Hippocampal formation (tissue), 2 donors: ENCODE results near the gene KIAA1671.

Source experiments
- DNase-seq, 2 donors: peaks; one replicate each; lab custom pipeline; 2025; lab: John Stamatoyannopoulos, UW

The KIAA1671 gene

DNA sequence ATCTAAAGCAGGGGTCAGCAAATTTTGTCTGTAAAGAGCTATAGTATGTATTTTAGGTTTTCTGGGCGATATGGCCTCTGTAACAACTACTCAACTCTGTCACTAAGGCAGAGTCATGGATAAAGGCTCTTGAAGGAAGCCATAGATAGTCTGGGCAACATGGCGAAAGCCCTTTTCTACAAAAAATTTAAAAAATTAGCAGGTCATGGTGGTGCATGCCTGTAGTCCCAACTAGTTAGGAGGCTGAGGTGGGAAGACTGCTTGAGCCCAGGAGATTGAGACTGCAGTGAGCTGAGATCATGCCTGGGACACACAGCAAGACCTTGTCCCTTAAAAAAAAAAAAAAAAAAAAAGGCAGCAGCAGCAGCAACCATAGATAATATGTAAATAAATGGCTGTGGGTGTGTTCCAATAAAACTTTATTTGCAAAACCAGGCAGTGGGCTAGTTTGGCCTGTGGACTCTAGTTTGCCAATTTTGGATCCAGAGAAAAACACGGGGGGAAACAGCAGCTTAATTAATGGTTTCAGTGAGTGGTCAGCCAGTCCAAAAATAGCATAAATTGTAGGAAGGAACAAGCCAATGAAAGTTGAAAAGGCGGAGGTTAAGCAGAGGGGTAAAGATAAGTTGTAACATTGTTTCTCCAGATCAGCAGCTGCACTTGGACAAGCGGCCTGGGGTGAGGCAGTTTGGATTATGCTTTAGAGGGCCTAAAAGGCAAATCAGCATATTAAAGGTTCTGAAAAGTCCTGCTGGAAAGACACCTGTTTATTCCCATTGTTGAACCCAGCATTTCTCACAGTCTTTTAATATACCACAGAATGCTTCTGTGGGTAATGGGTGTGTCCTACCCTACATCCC, 62.6 kb downstream of the KIAA1671 start:
- no peak for DNase-seq

DNA sequence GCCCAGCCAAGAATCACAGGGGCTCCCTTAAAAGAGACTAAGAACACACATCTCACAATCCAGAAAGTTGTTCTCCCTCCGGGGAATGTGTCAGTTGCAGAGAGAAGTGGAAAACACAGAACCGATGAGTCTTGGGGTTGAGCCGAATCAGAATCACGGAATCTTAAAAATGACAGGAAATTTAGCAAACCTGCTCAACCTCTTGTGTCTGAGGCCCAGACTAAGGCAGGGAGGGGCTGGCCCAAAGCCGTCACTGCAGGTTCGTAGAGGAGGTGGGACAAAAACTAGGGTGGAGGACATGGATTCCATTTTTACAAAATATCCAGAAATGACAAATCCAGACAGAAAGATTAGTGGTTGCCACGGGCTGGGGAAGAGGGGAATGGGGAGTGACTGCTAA, 63.8 kb downstream of the KIAA1671 start:
- no peak for DNase-seq

DNA sequence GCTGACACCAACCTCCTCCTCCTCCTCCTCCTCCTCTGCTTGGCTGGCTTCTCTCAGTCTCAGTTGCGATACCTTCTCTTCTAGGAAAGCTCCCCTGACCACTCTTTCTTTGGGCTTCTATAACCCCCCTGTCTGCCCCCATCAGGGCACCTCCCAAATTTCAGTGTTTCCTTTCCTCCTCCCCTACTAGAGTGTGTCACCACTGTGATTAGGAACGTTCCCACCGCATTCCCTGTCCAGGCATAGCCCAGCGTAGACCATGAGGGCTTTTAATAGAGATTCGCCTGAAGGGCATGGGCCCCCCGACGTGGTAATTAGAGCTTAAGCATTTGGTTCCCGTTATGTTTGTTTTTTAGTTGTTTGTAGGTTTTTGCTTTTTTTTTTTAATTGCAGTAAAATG, 65.5 kb downstream of the KIAA1671 start:
- no peak for DNase-seq

- DNase-seq = no peak
Observed at GRCh38 chr22:25019427-25020184, 67.1 kb downstream of the KIAA1671 start.

- DNase-seq = no peak
Observed at GRCh38 chr22:25021409-25021808, 68.9 kb downstream of the KIAA1671 start.

- DNase-seq = no peak
Observed at GRCh38 chr22:25021976-25022711, 69.6 kb downstream of the KIAA1671 start.

DNA sequence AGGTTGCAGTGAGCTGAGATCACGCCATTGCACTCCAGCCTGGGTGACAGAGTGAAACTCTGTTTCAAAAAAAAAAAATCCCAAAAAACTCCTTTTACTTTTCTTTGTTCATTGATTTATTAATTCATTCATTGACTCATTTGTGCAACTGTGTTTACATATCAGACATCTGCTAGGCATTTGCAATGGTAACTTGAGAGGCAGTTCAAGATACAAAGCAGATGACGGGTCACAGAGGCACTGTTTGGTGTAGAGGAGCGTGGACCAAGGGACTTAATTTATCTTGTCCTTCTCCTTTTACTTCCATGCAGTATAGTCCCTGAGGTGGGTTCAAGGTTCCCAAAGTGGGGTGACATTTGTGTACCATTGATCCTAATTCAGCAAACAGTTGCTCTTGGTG, 71.4 kb downstream of the KIAA1671 start:
- DNase-seq = no peak

DNA sequence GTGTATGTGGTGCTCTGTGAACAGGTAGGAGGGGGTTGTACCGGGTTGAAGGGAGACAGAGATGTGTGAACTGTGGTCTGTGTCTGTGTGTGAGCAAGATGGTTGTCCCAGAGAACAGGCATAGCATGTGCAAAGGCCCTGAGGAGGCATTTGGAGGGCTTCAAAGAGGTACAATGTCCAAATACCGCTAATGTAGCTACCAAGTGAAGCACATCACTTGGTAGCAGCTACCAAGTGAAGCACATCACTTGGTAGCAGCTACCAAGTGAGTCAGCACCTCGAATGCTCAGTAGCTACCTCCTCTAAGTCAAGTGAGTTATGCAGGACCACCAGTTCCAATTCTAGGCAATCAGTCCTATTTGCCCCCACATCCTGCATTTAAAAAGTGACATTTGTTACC, 72.4 kb downstream of the KIAA1671 start:
- no peak for DNase-seq

DNA sequence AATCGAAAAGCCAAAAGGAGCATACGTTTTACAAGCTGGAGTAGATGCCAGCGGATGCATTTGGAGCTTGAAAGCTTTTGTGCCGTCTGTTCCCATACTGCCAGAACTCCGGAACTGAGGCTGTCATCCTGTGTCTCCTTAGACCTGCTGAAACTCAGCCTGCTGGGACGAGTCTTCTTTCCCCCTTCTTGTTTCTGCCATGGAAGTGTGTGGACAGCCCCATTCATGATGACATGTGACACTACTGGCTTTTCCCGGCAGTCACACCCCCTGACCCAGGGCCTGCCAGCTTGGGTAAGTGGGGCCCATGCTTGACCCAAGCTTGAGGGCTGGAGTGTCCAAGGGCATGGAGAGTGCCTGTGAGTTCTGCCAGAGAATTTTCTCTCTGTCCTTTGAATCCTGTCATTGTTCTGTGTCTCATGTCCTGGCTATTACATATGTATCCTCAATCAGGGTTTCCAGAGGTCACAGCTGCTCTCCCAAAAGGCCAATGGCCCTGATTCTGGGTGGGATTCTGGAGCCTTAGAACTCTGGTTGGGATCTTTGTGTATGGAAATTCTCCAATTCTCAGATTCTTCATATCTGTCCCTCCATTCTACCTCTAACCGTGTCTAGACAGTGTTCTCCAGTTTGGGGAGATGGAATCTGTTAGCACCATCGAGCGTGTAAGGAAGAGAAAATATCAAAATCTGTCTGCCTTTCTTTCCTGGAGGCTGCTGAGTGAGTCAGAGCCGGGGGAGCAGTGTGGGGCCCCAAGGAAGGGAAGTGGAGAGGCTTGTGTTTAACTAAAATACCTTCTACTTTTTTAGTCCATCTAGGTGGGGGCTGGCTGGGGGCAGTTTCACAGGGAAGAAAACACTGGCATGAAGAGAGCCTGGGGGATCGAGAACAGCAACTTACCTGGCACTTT, 73.2 kb downstream of the KIAA1671 start:
- peak in 1 of 2 donors; percentile 12 for DNase-seq

DNA sequence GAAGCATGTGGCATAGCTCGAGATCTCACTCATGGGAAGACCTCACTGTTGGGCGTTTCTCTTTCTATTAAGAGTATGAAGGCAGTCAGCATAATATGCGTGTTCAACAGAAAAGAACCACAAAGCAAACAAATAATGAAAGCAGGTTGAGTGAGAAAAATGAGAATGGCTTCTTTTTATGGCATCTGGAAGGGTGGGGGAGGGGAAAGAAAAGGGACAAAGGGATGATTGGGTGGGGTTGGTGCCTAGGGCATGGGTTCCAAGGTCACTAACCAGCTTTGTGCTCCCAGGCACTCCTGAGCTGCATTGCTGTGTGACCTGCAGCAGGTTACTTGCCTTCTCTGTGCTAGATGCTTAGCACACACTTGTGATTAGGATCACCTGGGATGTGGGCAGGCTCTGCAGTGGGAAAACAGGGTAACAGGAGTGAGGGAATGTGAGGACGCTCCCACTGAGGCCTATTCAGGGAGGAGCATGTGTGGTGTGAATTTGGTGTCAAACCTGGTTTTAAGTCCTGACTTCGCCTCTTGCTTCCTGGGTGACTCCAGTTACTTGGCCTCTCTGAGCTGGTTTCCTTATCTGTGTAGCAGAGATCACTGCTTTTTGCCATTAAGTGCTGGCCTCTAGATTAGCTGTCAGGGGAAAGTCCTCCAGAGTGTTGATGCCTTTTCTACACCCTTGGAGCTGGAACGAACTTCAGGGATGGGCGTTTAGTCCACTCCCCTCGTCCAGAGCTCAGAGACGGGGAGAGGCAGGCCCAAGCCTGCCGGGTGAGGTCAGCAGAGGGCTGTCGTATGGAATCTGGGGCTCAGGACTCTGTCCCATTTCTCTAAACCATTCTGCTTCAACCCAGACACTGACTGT, 74.8 kb downstream of the KIAA1671 start:
- DNase-seq = no peak

DNA sequence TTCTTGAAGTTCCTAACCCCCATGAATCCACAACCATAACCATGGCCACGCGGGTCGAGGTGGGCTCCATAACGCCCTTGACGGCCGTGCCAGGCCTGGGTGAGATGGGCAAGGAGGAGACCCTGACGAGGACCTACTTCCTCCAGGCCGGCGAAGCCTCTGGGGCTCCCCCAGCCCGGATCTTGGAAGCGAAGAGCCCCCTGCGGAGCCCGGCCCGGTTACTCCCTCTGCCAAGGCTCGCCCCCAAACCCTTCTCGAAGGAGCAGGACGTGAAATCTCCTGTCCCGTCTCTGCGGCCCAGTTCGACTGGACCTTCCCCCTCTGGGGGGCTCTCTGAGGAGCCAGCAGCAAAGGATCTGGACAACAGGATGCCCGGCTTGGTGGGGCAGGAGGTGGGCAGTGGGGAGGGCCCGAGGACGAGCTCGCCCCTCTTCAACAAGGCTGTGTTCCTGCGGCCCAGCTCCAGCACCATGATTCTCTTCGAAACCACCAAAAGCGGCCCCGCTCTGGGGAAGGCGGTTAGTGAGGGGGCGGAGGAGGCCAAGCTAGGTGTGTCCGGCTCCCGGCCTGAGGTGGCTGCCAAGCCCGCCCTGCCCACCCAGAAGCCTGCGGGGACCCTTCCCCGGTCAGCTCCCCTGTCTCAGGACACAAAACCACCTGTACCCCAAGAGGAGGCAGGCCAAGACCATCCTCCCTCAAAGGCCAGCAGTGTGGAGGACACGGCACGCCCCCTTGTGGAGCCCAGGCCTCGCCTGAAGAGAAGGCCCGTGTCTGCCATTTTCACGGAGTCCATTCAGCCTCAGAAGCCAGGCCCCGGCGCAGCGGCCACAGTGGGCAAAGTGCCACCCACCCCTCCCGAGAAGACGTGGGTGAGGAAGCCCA, 75.7 kb downstream of the KIAA1671 start:
- no peak for DNase-seq

GRCh38 chr22:25028841-25029141, 76.3 kb downstream of the KIAA1671 start:
- no peak for DNase-seq

DNA sequence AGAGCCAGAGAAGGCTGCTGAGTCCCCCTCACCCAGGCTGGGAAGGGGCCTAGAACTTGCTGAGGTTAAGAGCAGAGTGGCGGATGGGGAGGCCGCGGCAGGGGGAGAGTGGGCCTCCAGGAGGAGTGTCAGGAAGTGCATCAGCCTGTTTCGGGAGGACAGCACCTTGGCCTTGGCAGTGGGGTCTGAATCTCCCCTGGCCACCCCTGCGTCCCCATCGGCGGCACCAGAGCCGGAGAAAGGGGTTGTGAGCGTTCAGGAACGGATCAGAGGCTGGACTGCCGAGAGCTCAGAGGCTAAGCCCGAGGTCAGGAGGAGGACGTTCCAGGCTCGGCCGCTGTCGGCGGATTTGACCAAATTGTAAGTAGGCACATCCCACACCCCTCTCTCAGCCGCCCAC, 76.7 kb downstream of the KIAA1671 start:
- DNase-seq = no peak

- peak in 1 of 2 donors; percentile 19 for DNase-seq
Observed at GRCh38 chr22:25030636-25031035, 78.1 kb downstream of the KIAA1671 start.

DNA sequence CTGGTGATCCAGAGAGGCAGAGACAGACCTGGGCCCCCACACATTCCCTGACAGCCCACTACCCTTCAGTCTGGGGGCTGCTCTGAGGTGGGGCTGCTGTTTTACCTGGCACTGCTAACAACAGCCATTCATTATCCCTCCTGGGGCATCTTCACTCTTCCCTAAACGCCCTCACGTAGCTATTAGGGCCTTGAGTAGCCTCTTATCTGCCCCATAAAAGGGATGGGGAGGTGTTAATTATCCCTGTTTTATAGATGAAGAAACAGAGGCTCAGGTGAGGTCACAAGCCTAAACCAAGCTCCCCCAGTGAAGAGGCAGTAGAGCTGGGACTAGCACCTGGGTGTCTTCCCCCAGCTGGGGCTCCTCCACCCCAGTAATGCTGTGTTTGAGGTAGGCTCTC, 79.5 kb downstream of the KIAA1671 start:
- no peak for DNase-seq

- no peak for DNase-seq
Observed at GRCh38 chr22:25035715-25036114, 83.2 kb downstream of the KIAA1671 start.

DNA sequence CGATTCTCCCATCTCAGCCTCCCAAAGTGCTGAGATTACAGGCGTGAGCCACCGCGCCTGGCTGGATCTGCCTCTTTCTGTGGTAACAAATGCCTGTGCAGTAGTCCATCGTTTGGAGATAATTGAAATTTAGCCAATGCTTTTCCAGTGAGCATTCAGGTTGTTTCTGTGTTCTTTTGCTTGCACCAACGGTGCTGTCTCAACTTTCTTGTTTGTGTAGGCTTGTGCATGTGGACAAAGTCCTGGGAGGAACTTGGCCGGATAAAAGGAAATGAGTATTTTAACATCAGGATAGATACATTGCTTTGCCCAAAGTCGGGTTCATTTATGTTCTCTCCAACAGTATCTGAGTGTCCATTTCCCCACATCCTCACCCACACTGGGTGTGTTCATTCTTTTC, 85.7 kb downstream of the KIAA1671 start:
- no peak for DNase-seq

DNA sequence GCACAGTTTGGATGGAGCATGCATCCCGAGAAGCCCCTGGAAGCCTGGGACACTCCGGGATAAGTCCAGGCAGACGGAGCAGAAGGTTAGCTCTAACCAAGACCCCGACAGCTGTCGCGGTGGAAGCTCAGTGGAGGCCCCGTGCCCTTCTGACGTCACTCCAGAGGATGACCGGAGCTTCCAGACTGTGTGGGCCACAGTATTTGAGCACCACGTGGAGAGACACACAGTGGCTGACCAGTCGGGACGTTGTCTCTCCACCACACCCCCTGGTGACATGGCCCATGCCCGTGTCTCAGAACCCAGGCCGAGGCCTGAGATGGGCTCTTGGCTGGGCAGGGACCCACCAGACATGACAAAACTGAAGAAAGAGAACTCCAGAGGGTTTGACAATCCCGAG, 86.3 kb downstream of the KIAA1671 start:
- DNase-seq = no peak

GRCh38 chr22:25039255-25039654, 86.7 kb downstream of the KIAA1671 start:
- no peak for DNase-seq

DNA sequence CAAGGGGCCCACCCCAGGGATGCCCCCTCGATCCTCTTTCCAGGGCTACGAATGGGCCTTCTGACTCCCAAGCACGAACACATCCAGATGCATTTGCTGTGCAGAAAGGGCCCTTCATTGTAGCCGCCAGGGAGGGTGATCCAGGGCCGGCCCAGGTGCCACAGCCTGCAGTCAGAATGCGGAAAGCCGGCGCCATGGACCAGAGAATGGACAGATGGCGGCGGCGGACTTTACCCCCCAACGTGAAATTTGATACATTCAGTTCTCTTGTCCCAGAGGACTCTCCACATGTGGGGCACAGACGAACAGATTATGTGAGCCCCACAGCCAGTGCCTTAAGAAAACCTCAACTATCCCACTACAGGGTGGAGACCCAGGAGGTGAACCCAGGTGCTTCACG, 87.2 kb downstream of the KIAA1671 start:
- no peak for DNase-seq
